ENCODE data around the gene HDAC11.

HDAC11 gene

GRCh38 chr3:13549623-13550422 is 69.7 kb downstream of the HDAC11 start:
- DNase-seq = no peak
- no peak for TF ChIP-seq CTCF (IDR thresholded peaks at IDR 0.05; ENCODE audit: low read depth, low read length)
- H3K9me3 ChIP-seq = no peaks in the 10 kb centered on the region
- H3K36me3 ChIP-seq = no peaks in the 10 kb centered on the region
- peaks cover 9% of the 10 kb centered on the region for H3K4me1 ChIP-seq
- H3K27me3 ChIP-seq = no peaks in the 10 kb centered on the region
- H3K4me3 ChIP-seq (ENCODE audit: low read depth, low read length) = no peak overlapping the region

GRCh38 chr3:13550423-13550690 is 70.3 kb downstream of the HDAC11 start:
- no peaks in the 10 kb centered on the region for H3K27me3 ChIP-seq
- no peaks in the 10 kb centered on the region for H3K9me3 ChIP-seq
- no peak for DNase-seq
- no peaks in the 10 kb centered on the region for H3K36me3 ChIP-seq
- no peak for TF ChIP-seq CTCF (IDR thresholded peaks at IDR 0.05; ENCODE audit: low read depth, low read length)
- H3K4me1 ChIP-seq = peaks cover 9% of the 10 kb centered on the region
- H3K4me3 ChIP-seq (ENCODE audit: low read depth, low read length) = no peak overlapping the region

GRCh38 chr3:13550791-13551360 is 70.8 kb downstream of the HDAC11 start:
- Histone ChIP-seq H3K9me3 (no peaks in the 10 kb centered on the region), H3K36me3 (no peaks in the 10 kb centered on the region), H3K4me1 (peaks cover 9% of the 10 kb centered on the region), H3K27me3 (no peaks in the 10 kb centered on the region), H3K4me3 (ENCODE audit: low read depth, low read length) (no peak overlapping the region)
- TF ChIP-seq CTCF (IDR thresholded peaks at IDR 0.05; ENCODE audit: low read depth, low read length) = no peak
- DNase-seq = no peak

GRCh38 chr3:13552857-13553652 is 72.9 kb downstream of the HDAC11 start:
- H3K27me3 ChIP-seq = no peaks in the 10 kb centered on the region
- no peak for TF ChIP-seq CTCF (IDR thresholded peaks at IDR 0.05; ENCODE audit: low read depth, low read length)
- no peak for DNase-seq
- H3K36me3 ChIP-seq = no peaks in the 10 kb centered on the region
- no peak overlapping the region for H3K4me3 ChIP-seq (ENCODE audit: low read depth, low read length)
- no peaks in the 10 kb centered on the region for H3K4me1 ChIP-seq
- no peaks in the 10 kb centered on the region for H3K9me3 ChIP-seq

GRCh38 chr3:13553686-13554085 is 73.6 kb downstream of the HDAC11 start:
- Histone ChIP-seq H3K4me1 (no peaks in the 10 kb centered on the region), H3K27me3 (no peaks in the 10 kb centered on the region), H3K9me3 (no peaks in the 10 kb centered on the region), H3K36me3 (no peaks in the 10 kb centered on the region), H3K4me3 (ENCODE audit: low read depth, low read length) (no peak overlapping the region)
- DNase-seq = no peak
- no peak for TF ChIP-seq CTCF (IDR thresholded peaks at IDR 0.05; ENCODE audit: low read depth, low read length)

- no peak for DNase-seq
- Histone ChIP-seq H3K4me3 (ENCODE audit: low read depth, low read length) (no peak overlapping the region), H3K27me3 (no peaks in the 10 kb centered on the region), H3K36me3 (no peaks in the 10 kb centered on the region), H3K9me3 (no peaks in the 10 kb centered on the region), H3K4me1 (no peaks in the 10 kb centered on the region)
- no peak for TF ChIP-seq CTCF (IDR thresholded peaks at IDR 0.05; ENCODE audit: low read depth, low read length)
Observed at GRCh38 chr3:13555753-13556152, 75.6 kb downstream of the HDAC11 start.

Measured in BE2C (cell line).